Ectodermal cell (in vitro differentiated cells): Measurements from ENCODE around the gene CCDC12.

Experiments used
- H3K27ac ChIP-seq: 2 replicates; pipeline ENCODE4 v1.7.0; 2013; ENCODE audit warnings: mild to moderate bottlenecking, low read depth, low read length; ENCODE audit not compliant: insufficient read depth, poor library complexity, severe bottlenecking
- H3K27me3 ChIP-seq: 2 replicates; pipeline ENCODE4 v1.7.0; 2013; ENCODE audit warnings: mild to moderate bottlenecking, low read length; ENCODE audit not compliant: insufficient read depth, control insufficient read depth, poor library complexity, severe bottlenecking
- H3K36me3 ChIP-seq: one replicate; pipeline ENCODE4 v1.7.0; 2013; ENCODE audit warnings: low read length; ENCODE audit not compliant: control insufficient read depth, insufficient read depth
- H3K4me1 ChIP-seq: one replicate; pipeline ENCODE4 v1.7.0; 2013; ENCODE audit warnings: low read length; ENCODE audit not compliant: control insufficient read depth, insufficient read depth
- H3K4me3 ChIP-seq: 2 replicates; pipeline ENCODE4 v1.7.0; 2013; ENCODE audit warnings: low read depth, low read length, control low read depth; ENCODE audit not compliant: insufficient read depth
- H3K9me3 ChIP-seq: 2 replicates; pipeline ENCODE4 v1.7.0; 2013; ENCODE audit warnings: mild to moderate bottlenecking, low read length, moderate library complexity; ENCODE audit not compliant: control insufficient read depth
- WGBS, 2 experiments: methylation state at CpG; one replicate each; pipeline ENCODE4 v1.1.7; 2013; ENCODE audit warnings: missing lambda C conversion rate in 2 of 2; 5-methylcytosine and 5-hydroxymethylcytosine counted together

CCDC12 gene

DNA sequence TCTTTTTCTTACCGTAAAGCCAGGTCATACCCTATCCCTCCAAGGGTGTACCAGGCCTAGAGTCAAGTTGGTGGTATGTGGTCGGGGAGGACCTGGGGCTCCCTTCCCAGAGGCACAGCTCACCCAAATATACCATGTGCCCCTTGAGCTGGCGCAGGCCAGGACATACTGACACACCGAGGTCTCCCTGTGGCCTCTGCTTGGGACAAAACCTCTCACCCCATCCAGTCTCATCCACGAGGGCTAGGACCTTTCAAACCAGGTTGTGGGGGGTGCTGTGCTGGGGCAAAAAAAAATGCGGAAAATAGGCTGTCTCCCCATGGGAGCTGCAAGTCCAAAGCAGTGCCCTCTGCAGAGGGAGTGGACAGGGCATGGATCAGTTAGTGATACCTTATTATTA is 76.2 kb downstream of the CCDC12 start:
- no peak overlapping the region for H3K4me3 ChIP-seq
- 90 to 93% methylated on average over 6 of the region's 6 CpGs for WGBS, 2 experiments
- peaks cover 9% of the 10 kb centered on the region for H3K27me3 ChIP-seq
- no peak overlapping the region for H3K27ac ChIP-seq
- H3K36me3 ChIP-seq, result no peaks in the 10 kb centered on the region
- H3K9me3 ChIP-seq, result no peaks in the 10 kb centered on the region
- H3K4me1 ChIP-seq, result no peaks in the 10 kb centered on the region

GRCh38 chr3:46900007-46900292 is 76.6 kb downstream of the CCDC12 start:
- Histone ChIP-seq H3K27ac (no peak overlapping the region), H3K36me3 (no peaks in the 10 kb centered on the region), H3K9me3 (no peaks in the 10 kb centered on the region), H3K4me3 (no peak overlapping the region), H3K27me3 (peaks cover 9% of the 10 kb centered on the region), H3K4me1 (no peaks in the 10 kb centered on the region)
- 87 to 91% methylated on average over 5 of the region's 5 CpGs for WGBS, 2 experiments

DNA sequence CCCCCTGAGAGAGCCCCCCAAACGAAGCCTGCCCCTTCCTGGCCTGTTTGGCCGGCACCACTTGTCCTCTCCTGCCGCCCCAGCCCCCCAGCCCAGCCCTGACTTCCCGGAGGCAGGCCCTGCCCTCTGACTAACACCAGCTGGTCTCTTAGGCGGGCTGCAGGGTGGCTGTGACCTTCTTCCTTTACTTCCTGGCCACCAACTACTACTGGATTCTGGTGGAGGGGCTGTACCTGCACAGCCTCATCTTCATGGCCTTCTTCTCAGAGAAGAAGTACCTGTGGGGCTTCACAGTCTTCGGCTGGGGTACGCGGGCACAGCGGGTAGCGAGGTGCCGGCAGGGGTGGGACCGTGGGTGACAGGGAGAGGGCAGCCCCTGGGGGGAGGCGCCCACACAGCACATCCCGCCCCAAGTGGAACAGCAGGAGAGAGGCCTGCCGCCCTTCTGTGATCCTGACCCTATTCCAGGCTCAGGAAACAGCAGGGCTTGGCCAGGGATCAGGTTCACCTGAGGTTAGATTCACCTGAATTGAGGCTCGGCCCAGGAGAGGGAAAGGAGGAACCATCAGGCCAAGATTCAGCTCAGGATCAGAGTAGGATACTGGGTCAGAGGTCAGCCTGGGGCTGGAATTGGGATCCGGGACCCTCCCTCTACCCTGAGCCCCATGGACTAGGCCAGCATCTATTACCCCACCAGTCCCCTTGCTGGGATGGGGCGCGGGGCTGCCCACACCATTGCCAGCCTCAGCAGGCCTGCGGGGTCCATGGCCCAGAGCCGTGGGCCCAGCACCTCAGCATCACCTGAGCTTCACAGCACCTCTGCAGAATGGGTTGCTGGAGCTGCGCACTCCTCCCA is 77.2 kb downstream of the CCDC12 start:
- Histone ChIP-seq H3K27ac (no peak overlapping the region), H3K4me3 (no peak overlapping the region), H3K27me3 (peaks cover 9% of the 10 kb centered on the region), H3K36me3 (no peaks in the 10 kb centered on the region), H3K4me1 (no peaks in the 10 kb centered on the region), H3K9me3 (no peaks in the 10 kb centered on the region)
- WGBS, 2 experiments, result 89 to 91% methylated on average over 22 of the region's 22 CpGs

DNA sequence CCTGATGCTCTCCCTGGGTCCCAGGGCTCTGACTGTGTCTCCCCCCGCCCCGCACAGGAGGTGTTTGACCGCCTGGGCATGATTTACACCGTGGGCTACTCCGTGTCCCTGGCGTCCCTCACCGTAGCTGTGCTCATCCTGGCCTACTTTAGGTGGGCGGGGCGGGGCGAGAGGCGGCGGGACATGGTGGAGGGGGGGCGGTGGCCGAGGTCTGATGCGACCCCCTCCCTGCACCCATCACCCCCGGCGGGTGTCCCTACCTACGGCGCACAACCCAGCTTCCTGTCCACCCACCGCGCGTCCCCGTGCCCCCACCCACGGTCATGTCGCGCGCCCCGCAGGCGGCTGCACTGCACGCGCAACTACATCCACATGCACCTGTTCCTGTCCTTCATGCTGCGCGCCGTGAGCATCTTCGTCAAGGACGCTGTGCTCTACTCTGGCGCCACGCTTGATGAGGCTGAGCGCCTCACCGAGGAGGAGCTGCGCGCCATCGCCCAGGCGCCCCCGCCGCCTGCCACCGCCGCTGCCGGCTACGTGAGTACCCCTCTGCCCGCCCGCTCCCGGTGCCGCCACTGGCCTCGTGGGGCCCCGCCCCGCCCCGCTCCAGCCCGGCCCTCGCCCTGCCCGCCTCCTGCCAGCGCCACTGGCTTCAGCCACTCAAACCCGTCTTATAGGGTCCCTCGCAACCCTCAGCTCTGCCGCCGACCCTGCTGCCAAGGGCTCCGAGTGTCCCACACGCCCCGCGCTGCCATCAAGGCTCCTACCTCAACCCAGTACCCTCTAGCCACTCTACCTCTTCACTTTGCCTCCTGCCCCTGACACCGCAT is 78.0 kb downstream of the CCDC12 start:
- H3K4me3 ChIP-seq, result no peak overlapping the region
- H3K36me3 ChIP-seq, result no peaks in the 10 kb centered on the region
- H3K9me3 ChIP-seq, result no peaks in the 10 kb centered on the region
- 78% methylated on average over 71 of the region's 71 CpGs for WGBS, 2 experiments
- peaks cover 13% of the 10 kb centered on the region for H3K27me3 ChIP-seq
- no peak overlapping the region for H3K27ac ChIP-seq
- H3K4me1 ChIP-seq, result no peaks in the 10 kb centered on the region

DNA sequence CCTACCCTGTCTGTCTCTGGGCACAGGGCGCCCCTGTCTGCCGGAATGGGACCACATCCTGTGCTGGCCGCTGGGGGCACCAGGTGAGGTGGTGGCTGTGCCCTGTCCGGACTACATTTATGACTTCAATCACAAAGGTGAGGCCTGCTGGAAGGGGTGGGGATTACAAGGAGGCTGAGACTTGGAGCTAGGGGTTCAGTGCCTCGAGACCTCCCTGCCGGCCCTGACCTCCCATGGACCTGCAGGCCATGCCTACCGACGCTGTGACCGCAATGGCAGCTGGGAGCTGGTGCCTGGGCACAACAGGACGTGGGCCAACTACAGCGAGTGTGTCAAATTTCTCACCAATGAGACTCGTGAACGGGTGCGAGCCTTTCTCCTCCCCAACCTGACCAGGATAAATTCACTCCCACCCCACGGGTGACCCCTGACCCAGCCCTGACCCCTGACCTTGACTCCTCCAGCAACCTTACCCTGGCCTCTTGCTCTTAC is 78.7 kb downstream of the CCDC12 start:
- H3K9me3 ChIP-seq, result no peaks in the 10 kb centered on the region
- H3K36me3 ChIP-seq, result no peaks in the 10 kb centered on the region
- no peak overlapping the region for H3K4me3 ChIP-seq
- 85% methylated on average over 15 of the region's 15 CpGs for WGBS, 2 experiments
- H3K4me1 ChIP-seq, result peaks cover 4% of the 10 kb centered on the region
- no peak overlapping the region for H3K27ac ChIP-seq
- peaks cover 19% of the 10 kb centered on the region for H3K27me3 ChIP-seq

GRCh38 chr3:46897031-46897430 is 79.5 kb downstream of the CCDC12 start:
- H3K4me1 ChIP-seq, result peaks cover 7% of the 10 kb centered on the region
- H3K9me3 ChIP-seq, result no peaks in the 10 kb centered on the region
- H3K27ac ChIP-seq, result no peak overlapping the region
- no peaks in the 10 kb centered on the region for H3K36me3 ChIP-seq
- peaks cover 23% of the 10 kb centered on the region for H3K27me3 ChIP-seq
- no peak overlapping the region for H3K4me3 ChIP-seq
- WGBS, 2 experiments, result 91 to 94% methylated on average over 2 of the region's 2 CpGs

DNA sequence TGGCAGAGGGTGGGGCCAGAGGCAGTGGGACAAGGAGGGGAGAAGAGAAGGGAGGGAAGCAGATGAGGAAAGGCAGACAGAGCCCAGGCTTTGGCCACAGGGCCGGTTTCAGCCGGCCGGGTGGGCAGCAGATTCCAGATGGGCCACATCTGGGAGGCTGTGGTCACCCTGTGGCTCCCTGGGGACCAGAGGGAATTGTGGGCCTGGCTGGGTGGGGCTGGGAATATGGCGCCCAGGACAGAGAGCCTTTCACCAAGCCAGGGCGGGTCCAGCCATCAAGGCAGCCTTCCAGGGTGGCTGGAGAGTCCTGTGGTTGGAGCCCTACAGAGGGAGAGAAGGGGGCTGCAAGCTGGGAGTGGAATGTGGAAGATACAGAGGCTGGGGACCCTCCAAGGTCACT is 80.2 kb downstream of the CCDC12 start:
- 93 to 94% methylated on average over 5 of the region's 5 CpGs for WGBS, 2 experiments
- H3K36me3 ChIP-seq, result no peaks in the 10 kb centered on the region

GRCh38 chr3:46895761-46896160 is 80.8 kb downstream of the CCDC12 start:
- Histone ChIP-seq H3K27ac (no peak overlapping the region), H3K36me3 (no peaks in the 10 kb centered on the region), H3K27me3 (peaks cover 36% of the 10 kb centered on the region), H3K4me1 (peaks cover 7% of the 10 kb centered on the region), H3K9me3 (no peaks in the 10 kb centered on the region), H3K4me3 (no peak overlapping the region)
- WGBS, 2 experiments, result 90 to 92% methylated on average over 4 of the region's 4 CpGs

More for the DNA sequence above, 80.2 kb downstream of the CCDC12 start:
- Histone ChIP-seq H3K9me3 (no peaks in the 10 kb centered on the region), H3K4me1 (peaks cover 7% of the 10 kb centered on the region), H3K27ac (no peak overlapping the region), H3K27me3 (peaks cover 29% of the 10 kb centered on the region), H3K4me3 (no peak overlapping the region)

DNA sequence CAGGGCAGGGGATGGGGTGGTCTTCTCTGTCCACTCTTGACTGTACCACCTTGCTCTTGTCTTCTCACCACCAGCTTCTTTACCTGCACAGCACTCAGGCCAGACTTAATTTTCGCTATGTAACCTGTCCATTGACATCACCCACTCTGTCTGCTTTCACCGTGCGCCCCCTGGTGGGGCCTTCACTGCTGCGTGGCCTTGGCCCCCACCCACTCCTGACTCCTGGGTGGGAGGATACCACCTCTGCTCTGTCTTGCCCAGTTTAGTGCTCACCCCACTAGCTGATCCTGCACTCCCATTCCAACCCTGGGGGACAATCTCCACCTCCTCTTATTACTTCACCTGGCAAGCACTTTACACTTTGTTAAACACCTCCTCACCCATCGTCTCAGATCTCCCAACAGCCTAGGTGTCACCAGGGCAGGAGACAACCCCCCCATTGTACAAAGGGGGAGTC is 81.3 kb downstream of the CCDC12 start:
- H3K4me1 ChIP-seq, result peaks cover 7% of the 10 kb centered on the region
- WGBS, 2 experiments, result 32 to 37% methylated on average over 5 of the region's 5 CpGs
- H3K27me3 ChIP-seq, result peaks cover 40% of the 10 kb centered on the region
- no peaks in the 10 kb centered on the region for H3K9me3 ChIP-seq
- no peak overlapping the region for H3K27ac ChIP-seq
- H3K36me3 ChIP-seq, result no peaks in the 10 kb centered on the region
- H3K4me3 ChIP-seq, result no peak overlapping the region

- Histone ChIP-seq H3K9me3 (no peaks in the 10 kb centered on the region), H3K27ac (no peak overlapping the region), H3K4me3 (no peak overlapping the region), H3K36me3 (no peaks in the 10 kb centered on the region), H3K27me3 (peaks cover 40% of the 10 kb centered on the region), H3K4me1 (peaks cover 7% of the 10 kb centered on the region)
- 89 to 93% methylated on average over 6 of the region's 6 CpGs for WGBS, 2 experiments
Measured at GRCh38 chr3:46894256-46894655, 82.3 kb downstream of the CCDC12 start.
